WI38 (cell line): ENCODE data around the gene AP5Z1.
A peak's percentile ranks its signal among the peaks of the same experiment; 100 is the strongest.

Source experiments
- H3K4me3 ChIP-seq: 2 replicates; pipeline ENCODE4 v1.5.1; 2011; ENCODE audit warnings: low read depth, mild to moderate bottlenecking, control low read depth, low read length
- CTCF ChIP-seq: IDR thresholded peaks from 2 replicates; pipeline ENCODE4 v1.5.1; 2012; ENCODE audit warnings: low read depth, mild to moderate bottlenecking, control low read depth, low read length

The AP5Z1 gene

GRCh38 chr7:4747013-4747412, 28.4 kb upstream of the AP5Z1 start:
- TF ChIP-seq CTCF, result no peak
- no peak overlapping the region for H3K4me3 ChIP-seq

GRCh38 chr7:4747746-4748145, 27.7 kb upstream of the AP5Z1 start:
- no peak for TF ChIP-seq CTCF

GRCh38 chr7:4748231-4748681, 27.2 kb upstream of the AP5Z1 start:
- no peak overlapping the region for H3K4me3 ChIP-seq
- TF ChIP-seq CTCF, result no peak

More at GRCh38 chr7:4747746-4748145, 27.7 kb upstream of the AP5Z1 start:
- H3K4me3 ChIP-seq, result no peak overlapping the region

DNA sequence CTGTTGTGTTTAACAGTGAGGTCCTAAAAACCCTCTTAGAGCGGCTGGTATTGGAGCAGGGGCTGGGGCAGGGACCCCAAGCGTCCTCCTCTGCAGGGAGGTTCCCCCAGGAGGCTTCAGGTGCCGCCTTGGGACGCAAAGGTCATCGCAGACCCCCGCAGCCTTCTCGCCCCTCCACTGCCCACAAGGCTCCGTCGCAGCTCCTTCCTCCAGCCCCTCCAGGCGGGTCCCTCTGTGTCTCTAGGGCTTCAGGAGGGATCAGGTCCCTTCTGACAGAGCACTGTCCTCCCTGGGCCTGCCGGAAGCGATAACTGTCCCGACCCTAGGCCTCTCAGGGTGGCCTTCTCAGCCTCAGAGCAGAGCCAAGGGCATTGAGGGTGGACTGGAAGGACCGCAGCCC, 26.1 kb upstream of the AP5Z1 start:
- no peak overlapping the region for H3K4me3 ChIP-seq
- TF ChIP-seq CTCF, result no peak

DNA sequence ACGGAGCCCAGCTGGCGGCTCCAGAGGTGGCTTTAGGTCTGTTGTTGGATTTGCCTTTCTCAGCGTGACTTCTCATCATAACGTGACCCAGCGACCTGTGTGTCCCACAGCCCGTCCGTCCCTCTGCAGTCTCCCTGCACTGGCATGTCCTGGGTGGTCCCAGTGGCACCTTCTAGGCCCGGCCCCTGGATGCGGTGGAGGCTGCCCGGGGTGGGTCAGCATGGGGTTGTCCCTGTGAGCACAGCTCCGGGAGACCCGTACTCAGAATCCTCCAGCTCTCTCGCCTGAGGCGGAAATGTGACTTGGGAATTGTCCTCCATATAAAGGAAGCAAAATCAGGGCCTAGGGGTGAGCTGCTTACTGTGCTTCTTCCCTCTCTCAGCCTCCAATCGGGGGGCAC, 25.6 kb upstream of the AP5Z1 start:
- H3K4me3 ChIP-seq, result no peak overlapping the region
- no peak for TF ChIP-seq CTCF

DNA sequence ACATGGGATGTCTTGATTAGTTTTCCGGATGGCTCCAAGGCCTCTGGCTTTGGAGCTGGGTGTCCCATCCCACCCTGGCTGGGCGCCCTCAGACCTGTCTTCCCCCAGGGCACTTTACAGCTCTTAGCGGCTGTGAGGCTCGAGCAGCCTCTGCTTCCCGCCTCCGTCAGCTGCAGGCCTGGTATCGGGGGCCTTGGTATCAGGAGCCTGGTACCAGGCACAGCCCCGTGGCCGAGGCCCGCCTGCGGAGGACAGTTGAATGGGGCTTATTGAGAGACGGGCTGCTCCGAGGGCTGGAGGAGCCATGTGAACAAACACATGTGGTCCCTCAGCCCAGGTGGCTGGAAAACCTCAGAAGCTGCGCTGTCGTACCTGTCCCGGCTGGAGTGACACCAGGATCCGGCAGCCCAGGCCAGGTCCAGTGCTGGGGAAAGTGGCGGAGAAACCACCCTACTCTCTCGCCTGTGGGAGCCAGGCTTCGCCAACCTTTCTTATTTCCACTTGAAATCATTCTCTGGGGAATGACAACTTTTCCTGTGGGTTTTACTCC, 23.9 kb upstream of the AP5Z1 start:
- H3K4me3 ChIP-seq, result no peak overlapping the region
- no peak for TF ChIP-seq CTCF

GRCh38 chr7:4753598-4754432, 21.6 kb upstream of the AP5Z1 start:
- H3K4me3 ChIP-seq, result no peak overlapping the region

More at GRCh38 chr7:4753598-4754432, 21.6 kb upstream of the AP5Z1 start:
- peak; percentile 90 for TF ChIP-seq CTCF
